GM10266 (cell line): Measurements from ENCODE around the gene FRG1.
"Not testable (repeated sequence)": the region's sequence is repeated elsewhere in the genome, so short reads cannot be mapped to it uniquely, and the experiment has no call there.

Experiments used
- DNase-seq: peaks from one replicate; pipeline ENCODE4 v3.0.0; 2012; ENCODE audit errors: extremely low spot score
- TF ChIP-seq, protein P1 (sequence below): IDR thresholded peaks from 2 replicates; pipeline ENCODE4 v1.5.1; 2012; ENCODE audit warnings: mild to moderate bottlenecking, low read depth; ENCODE audit not compliant: control insufficient read depth, insufficient read depth; ENCODE audit errors: missing control alignments

The FRG1 gene

DNA sequence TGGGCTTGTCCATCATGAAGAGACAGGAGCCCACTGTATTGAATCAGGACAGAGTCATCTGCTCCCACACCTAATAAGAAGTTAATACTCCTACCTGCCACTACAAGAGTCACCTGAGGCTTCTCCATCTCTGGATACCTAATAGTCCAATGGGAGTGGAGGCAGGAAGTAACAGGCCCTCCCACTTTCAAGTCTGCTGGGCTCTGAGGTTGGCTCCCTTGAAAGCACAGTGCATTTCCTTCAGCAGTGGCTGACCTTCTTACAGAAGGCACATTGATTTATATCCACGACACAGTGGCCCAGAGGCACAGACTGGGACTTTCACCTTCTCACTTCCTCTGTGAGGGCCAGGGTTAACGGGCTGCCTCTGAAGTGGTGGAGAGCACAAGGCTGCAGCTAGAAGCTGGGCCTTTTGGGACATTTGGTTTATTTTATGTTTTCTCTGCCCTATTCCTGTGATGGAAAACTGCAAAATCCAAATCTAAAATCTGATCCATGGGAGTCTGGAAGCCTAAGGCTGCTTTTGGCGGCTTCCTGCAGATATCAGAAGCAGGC is 48.3 kb downstream of the FRG1 start:
- DNase-seq = no peak
- TF ChIP-seq, protein P1, sequence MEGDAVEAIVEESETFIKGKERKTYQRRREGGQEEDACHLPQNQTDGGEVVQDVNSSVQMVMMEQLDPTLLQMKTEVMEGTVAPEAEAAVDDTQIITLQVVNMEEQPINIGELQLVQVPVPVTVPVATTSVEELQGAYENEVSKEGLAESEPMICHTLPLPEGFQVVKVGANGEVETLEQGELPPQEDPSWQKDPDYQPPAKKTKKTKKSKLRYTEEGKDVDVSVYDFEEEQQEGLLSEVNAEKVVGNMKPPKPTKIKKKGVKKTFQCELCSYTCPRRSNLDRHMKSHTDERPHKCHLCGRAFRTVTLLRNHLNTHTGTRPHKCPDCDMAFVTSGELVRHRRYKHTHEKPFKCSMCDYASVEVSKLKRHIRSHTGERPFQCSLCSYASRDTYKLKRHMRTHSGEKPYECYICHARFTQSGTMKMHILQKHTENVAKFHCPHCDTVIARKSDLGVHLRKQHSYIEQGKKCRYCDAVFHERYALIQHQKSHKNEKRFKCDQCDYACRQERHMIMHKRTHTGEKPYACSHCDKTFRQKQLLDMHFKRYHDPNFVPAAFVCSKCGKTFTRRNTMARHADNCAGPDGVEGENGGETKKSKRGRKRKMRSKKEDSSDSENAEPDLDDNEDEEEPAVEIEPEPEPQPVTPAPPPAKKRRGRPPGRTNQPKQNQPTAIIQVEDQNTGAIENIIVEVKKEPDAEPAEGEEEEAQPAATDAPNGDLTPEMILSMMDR = no peak

DNA sequence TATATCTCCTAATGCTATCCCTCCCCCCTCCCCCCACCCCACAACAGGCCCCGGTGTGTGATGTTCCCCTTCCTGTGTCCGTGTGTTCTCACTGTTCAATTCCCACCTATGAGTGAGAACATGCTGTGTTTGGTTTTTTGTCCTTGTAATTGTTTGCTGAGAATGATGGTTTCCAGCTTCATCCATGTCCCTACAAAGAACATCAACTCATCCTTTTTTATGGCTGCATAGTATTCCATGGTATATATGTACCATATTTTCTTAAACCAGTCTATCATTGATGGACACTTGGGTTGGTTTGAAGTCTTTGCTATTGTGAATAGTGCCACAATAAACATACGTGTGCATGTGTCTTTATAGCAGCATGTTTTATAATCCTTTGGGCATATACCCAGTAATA is 49.3 kb downstream of the FRG1 start:
- not testable (repeated sequence) for DNase-seq
